Calu3 (cell line): ENCODE measurements around the gene CLEC10A. TPM values are rescaled to one million over a fixed set of nuclear protein-coding genes. Genes with fewer than 3 reads are reported as not detected.

ENCODE experiments used
- BruUV-seq: library from RNA; stranded (reverse); fragments of 400-500 nt; replicated peaks from 2 replicates; lab custom pipeline; 2021; lab: Mats Ljungman, UMichigan
- CTCF ChIA-PET: fragments of 300-600 bp; sonication (Branson Sonifier 250); formaldehyde crosslinking; loops from one replicate; lab custom pipeline; 2022; ENCODE audit warnings: antibody characterized with exemption; lab: Charles Lee
- DNase-seq: peaks from one replicate; pipeline ENCODE4 v3.0.0; 2022
- H3K27ac Mint-ChIP-seq: one replicate; pipeline ENCODE4 v1.8.0; 2022; ENCODE audit warnings: mixed read lengths; ENCODE audit not compliant: unreplicated experiment
- H3K27me3 Mint-ChIP-seq: one replicate; pipeline ENCODE4 v1.8.0; 2022; ENCODE audit warnings: mixed read lengths; ENCODE audit not compliant: unreplicated experiment
- H3K36me3 Mint-ChIP-seq: one replicate; pipeline ENCODE4 v1.8.0; 2022; ENCODE audit warnings: mild to moderate bottlenecking, moderate library complexity, mixed read lengths; ENCODE audit not compliant: insufficient read depth, unreplicated experiment
- H3K4me1 Mint-ChIP-seq: one replicate; pipeline ENCODE4 v1.8.0; 2022; ENCODE audit warnings: mild to moderate bottlenecking, low read depth, mixed read lengths; ENCODE audit not compliant: unreplicated experiment
- H3K4me3 Mint-ChIP-seq: one replicate; pipeline ENCODE4 v1.8.0; 2022; ENCODE audit warnings: mild to moderate bottlenecking, low read depth, moderate library complexity, mixed read lengths; ENCODE audit not compliant: unreplicated experiment
- H3K9me3 Mint-ChIP-seq: one replicate; pipeline ENCODE4 v1.8.0; 2022; ENCODE audit warnings: low read depth, mixed read lengths; ENCODE audit not compliant: unreplicated experiment
- CTCF ChIP-seq: fragments of 200-600 bp; IDR thresholded peaks from one replicate; pipeline ENCODE4 v1.8.0; 2022; ENCODE audit warnings: antibody characterized with exemption; ENCODE audit not compliant: unreplicated experiment
- intact Hi-C: fragments of 100-400 bp; cut with micrococcal nuclease; formaldehyde crosslinking; loops from one replicate; pipeline ENCODE4 v1.10.0; 2022; ENCODE audit not compliant: unreplicated experiment
- total RNA-seq: library from RNA; stranded (reverse); gene quantifications from 2 replicates; pipeline ENCODE4 v1.2.3, GENCODE V29; 2022

Gene CLEC10A
- total RNA-seq, 1 experiment from 2014 or later, result not detected

GRCh38 chr17:7083592-7083991, 3.5 kb upstream of the CLEC10A start:
- peaks cover 32% of the 10 kb centered on the region for H3K27me3 Mint-ChIP-seq
- H3K27ac Mint-ChIP-seq, result no peak overlapping the region
- intact Hi-C loops, result no loop called here
- no peak overlapping the region for H3K4me3 Mint-ChIP-seq
- peaks cover 9% of the 10 kb centered on the region for H3K4me1 Mint-ChIP-seq
- no TSS peak for BruUV-seq
- no peak for TF ChIP-seq CTCF
- no peaks in the 10 kb centered on the region for H3K36me3 Mint-ChIP-seq
- no peak for DNase-seq
- H3K9me3 Mint-ChIP-seq, result no peaks in the 10 kb centered on the region
- CTCF ChIA-PET, result no interaction called here

- CTCF ChIA-PET, result interaction anchor here (0.5 kb wide), 1 partner anchor 22 kb away, joined by 4 read pairs; no protein-coding TSS in a partner anchor
- Mint-ChIP-seq H3K27ac (no peak overlapping the region), H3K4me3 (no peak overlapping the region), H3K4me1 (no peaks in the 10 kb centered on the region), H3K27me3 (peaks cover 53% of the 10 kb centered on the region), H3K9me3 (no peaks in the 10 kb centered on the region), H3K36me3 (no peaks in the 10 kb centered on the region)
- no peak for DNase-seq
- TF ChIP-seq CTCF, result no peak
- no TSS peak for BruUV-seq
- intact Hi-C loops, result no loop called here
These were observed 1.5 kb upstream of the CLEC10A start for GRCh38 chr17:7081341-7082062.

GRCh38 chr17:7080456-7081041, 498 bp upstream of the CLEC10A start:
- Mint-ChIP-seq H3K27me3 (peaks cover 53% of the 10 kb centered on the region), H3K27ac (no peak overlapping the region), H3K4me1 (no peaks in the 10 kb centered on the region), H3K4me3 (no peak overlapping the region), H3K36me3 (no peaks in the 10 kb centered on the region), H3K9me3 (no peaks in the 10 kb centered on the region)
- BruUV-seq, result no TSS peak
- intact Hi-C loops, result no loop called here
- no peak for TF ChIP-seq CTCF
- CTCF ChIA-PET, result no interaction called here
- DNase-seq, result no peak

GRCh38 chr17:7078711-7079110, 1.3 kb downstream of the CLEC10A start:
- Mint-ChIP-seq H3K27ac (no peak overlapping the region), H3K9me3 (no peaks in the 10 kb centered on the region), H3K36me3 (peaks cover 3% of the 10 kb centered on the region), H3K4me1 (no peaks in the 10 kb centered on the region), H3K27me3 (peaks cover 48% of the 10 kb centered on the region), H3K4me3 (no peak overlapping the region)
- intact Hi-C loops, result no loop called here
- CTCF ChIA-PET, result no interaction called here
- TF ChIP-seq CTCF, result no peak
- BruUV-seq, result no TSS peak
- no peak for DNase-seq
